ENCODE results near the gene RAB37. TPM values are rescaled to one million over a fixed set of nuclear protein-coding genes. Genes with fewer than 3 reads are reported as not detected.
A peak's percentile ranks its signal among the peaks of the same experiment; 100 is the strongest.

RAB37 gene
- total and polyA plus RNA-seq, 2 of the 13 experiments (the other 11 are each of a cell fraction or from before 2014, with no cell fraction given) = 0.91 to 3.7 TPM

DNA sequence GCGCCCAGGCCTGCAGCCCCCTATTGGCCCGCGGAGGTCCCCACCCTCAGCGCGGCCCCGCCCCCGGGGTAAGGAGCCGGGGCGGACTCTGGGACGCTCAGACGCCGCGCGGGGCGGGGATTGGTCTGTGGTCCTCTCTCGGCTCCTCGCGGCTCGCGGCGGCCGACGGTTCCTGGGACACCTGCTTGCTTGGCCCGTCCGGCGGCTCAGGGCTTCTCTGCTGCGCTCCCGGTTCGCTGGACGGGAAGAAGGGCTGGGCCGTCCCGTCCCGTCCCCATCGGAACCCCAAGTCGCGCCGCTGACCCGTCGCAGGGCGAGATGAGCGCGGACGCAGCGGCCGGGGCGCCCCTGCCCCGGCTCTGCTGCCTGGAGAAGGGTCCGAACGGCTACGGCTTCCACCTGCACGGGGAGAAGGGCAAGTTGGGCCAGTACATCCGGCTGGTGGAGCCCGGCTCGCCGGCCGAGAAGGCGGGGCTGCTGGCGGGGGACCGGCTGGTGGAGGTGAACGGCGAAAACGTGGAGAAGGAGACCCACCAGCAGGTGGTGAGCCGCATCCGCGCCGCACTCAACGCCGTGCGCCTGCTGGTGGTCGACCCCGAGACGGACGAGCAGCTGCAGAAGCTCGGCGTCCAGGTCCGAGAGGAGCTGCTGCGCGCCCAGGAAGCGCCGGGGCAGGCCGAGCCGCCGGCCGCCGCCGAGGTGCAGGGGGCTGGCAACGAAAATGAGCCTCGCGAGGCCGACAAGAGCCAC, 11.6 kb downstream of the RAB37 start, which contains the start of gene NHERF1 (continued):
- TF ChIP-seq, protein P1, sequence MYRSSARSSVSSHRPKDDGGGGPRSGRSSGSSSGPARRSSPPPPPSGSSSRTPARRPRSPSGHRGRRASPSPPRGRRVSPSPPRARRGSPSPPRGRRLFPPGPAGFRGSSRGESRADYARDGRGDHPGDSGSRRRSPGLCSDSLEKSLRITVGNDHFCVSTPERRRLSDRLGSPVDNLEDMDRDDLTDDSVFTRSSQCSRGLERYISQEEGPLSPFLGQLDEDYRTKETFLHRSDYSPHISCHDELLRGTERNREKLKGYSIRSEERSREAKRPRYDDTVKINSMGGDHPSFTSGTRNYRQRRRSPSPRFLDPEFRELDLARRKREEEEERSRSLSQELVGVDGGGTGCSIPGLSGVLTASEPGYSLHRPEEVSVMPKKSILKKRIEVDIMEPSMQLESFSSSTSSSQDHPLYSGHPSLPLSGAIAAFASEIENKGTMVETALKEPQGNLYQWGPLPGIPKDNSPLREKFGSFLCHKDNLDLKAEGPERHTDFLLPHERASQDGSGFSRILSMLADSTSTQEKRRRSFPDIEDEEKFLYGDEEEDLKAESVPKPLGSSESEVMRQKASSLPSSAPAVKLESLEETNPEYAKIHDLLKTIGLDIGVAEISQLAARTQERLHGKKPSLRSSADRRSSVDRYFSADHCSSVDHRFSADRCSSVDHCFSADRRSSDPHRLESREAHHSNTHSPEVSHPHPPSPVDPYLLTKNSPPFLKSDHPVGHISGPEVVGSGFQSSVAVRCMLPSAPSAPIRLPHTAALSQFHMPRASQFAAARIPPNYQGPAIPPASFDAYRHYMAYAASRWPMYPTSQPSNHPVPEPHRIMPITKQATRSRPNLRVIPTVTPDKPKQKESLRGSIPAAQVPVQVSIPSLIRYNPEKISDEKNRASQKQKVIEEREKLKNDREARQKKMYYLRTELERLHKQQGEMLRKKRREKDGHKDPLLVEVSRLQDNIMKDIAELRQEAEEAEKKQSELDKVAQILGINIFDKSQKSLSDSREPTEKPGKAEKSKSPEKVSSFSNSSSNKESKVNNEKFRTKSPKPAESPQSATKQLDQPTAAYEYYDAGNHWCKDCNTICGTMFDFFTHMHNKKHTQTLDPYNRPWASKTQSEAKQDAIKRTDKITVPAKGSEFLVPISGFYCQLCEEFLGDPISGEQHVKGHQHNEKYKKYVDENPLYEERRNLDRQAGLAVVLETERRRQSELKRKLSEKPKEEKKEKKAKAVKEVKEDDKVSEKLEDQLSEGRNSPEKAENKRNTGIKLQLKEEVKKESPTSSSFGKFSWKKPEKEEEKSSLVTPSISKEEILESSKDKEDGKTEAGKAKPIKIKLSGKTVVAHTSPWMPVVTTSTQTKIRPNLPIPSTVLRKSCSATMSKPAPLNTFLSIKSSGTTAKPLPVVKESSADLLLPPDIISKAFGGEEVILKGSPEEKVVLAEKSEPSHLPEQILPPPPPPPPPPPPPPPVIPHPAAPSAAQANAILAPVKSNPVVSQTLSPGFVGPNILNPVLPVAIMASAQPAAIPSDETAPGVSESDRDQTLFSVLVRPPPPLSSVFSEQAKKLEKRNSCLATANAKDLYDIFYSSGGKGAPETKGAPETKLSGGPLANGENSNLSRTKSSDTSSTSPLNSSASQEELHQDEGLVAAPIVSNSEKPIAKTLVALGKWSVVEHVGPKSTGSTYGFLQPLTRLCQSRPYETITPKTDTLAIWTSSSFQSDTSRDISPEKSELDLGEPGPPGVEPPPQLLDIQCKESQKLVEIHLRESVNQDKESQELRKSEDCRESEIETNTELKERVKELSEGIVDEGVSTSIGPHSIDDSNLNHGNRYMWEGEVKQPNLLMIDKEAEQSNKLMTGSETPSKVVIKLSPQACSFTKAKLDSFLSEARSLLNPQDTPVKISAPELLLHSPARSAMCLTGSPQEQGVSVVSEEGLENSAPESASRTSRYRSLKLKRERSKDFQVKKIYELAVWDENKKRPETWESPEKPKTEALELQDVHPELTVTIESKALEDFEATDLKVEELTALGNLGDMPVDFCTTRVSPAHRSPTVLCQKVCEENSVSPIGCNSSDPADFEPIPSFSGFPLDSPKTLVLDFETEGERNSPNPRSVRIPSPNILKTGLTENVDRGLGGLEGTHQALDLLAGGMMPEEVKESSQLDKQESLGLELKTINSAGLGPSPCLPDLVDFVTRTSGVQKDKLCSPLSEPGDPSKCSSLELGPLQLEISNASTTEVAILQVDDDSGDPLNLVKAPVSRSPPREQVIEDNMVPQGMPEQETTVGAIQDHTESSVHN (CRISPR knock-in tag; IDR thresholded peaks at IDR 0.05) = no peak; the same call in 1 of the 2 replicates
- TF ChIP-seq, protein P2, sequence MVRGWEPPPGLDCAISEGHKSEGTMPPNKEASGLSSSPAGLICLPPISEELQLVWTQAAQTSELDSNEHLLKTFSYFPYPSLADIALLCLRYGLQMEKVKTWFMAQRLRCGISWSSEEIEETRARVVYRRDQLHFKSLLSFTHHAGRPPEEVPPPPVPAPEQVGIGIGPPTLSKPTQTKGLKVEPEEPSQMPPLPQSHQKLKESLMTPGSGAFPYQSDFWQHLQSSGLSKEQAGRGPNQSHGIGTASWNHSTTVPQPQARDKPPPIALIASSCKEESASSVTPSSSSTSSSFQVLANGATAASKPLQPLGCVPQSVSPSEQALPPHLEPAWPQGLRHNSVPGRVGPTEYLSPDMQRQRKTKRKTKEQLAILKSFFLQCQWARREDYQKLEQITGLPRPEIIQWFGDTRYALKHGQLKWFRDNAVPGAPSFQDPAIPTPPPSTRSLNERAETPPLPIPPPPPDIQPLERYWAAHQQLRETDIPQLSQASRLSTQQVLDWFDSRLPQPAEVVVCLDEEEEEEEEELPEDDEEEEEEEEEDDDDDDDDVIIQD (CRISPR knock-in tag; IDR thresholded peaks at IDR 0.05; ENCODE audit: low read depth) = no peak
- TF ChIP-seq ZNF562 (CRISPR knock-in tag; IDR thresholded peaks at IDR 0.05; ENCODE audit: borderline replicate concordance) (no peak), BRD4 (CRISPR knock-in tag; IDR thresholded peaks at IDR 0.05) (peak; percentile 71; the same call in 1 of the 2 replicates), ZNF333 (CRISPR knock-in tag; IDR thresholded peaks at IDR 0.05; ENCODE audit: borderline replicate concordance) (peak; percentile 98; the same call in 1 of the 2 replicates), ZNF703 (CRISPR knock-in tag; IDR thresholded peaks at IDR 0.05; ENCODE audit: borderline replicate concordance) (peak; percentile 64), TFDP1 (CRISPR knock-in tag; IDR thresholded peaks at IDR 0.05; ENCODE audit: borderline replicate concordance) (0 out of 2 replicates have a peak, but pooled peaks have one; percentile 23), GATAD2A (CRISPR knock-in tag; IDR thresholded peaks at IDR 0.05) (no peak), MBD4 (IDR thresholded peaks at IDR 0.05; ENCODE audit: borderline replicate concordance, low read length) (no peak), ZNF773 (CRISPR knock-in tag; IDR thresholded peaks at IDR 0.05; ENCODE audit: borderline replicate concordance) (peak; percentile 92; the same call in 1 of the 2 replicates)
- TF ChIP-seq, protein P3, sequence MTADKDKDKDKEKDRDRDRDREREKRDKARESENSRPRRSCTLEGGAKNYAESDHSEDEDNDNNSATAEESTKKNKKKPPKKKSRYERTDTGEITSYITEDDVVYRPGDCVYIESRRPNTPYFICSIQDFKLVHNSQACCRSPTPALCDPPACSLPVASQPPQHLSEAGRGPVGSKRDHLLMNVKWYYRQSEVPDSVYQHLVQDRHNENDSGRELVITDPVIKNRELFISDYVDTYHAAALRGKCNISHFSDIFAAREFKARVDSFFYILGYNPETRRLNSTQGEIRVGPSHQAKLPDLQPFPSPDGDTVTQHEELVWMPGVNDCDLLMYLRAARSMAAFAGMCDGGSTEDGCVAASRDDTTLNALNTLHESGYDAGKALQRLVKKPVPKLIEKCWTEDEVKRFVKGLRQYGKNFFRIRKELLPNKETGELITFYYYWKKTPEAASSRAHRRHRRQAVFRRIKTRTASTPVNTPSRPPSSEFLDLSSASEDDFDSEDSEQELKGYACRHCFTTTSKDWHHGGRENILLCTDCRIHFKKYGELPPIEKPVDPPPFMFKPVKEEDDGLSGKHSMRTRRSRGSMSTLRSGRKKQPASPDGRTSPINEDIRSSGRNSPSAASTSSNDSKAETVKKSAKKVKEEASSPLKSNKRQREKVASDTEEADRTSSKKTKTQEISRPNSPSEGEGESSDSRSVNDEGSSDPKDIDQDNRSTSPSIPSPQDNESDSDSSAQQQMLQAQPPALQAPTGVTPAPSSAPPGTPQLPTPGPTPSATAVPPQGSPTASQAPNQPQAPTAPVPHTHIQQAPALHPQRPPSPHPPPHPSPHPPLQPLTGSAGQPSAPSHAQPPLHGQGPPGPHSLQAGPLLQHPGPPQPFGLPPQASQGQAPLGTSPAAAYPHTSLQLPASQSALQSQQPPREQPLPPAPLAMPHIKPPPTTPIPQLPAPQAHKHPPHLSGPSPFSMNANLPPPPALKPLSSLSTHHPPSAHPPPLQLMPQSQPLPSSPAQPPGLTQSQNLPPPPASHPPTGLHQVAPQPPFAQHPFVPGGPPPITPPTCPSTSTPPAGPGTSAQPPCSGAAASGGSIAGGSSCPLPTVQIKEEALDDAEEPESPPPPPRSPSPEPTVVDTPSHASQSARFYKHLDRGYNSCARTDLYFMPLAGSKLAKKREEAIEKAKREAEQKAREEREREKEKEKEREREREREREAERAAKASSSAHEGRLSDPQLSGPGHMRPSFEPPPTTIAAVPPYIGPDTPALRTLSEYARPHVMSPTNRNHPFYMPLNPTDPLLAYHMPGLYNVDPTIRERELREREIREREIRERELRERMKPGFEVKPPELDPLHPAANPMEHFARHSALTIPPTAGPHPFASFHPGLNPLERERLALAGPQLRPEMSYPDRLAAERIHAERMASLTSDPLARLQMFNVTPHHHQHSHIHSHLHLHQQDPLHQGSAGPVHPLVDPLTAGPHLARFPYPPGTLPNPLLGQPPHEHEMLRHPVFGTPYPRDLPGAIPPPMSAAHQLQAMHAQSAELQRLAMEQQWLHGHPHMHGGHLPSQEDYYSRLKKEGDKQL (CRISPR knock-in tag; IDR thresholded peaks at IDR 0.05; ENCODE audit: low read depth) = peak; percentile 30; the same call in 1 of the 2 replicates

All from HepG2 (cell line).